Stimulated activated CD4-positive, alpha-beta T cell treated with anti-CD3 and anti-CD28 coated beads, Interleukin-15, amount 100 ng/mL, for 48 hours (primary cell): Measurements from ENCODE around the gene SGCB.
"Not testable (repeated sequence)": the region's sequence is repeated elsewhere in the genome, so short reads cannot be mapped to it uniquely, and the experiment has no call there.

Source experiments
- DNase-seq, 2 donors: peaks; one replicate each; pipeline ENCODE4 v3.0.0-alpha.2; 2020; ENCODE audit warnings: low read depth in 2 of 2

SGCB gene

GRCh38 chr4:52038103-52038912, at the start of gene SGCB:
Gene SGCB (minus strand): TSS chr4:52038299. CDS start chr4:52038259, 40 bp downstream.
- peak; percentile 33 to 65 for DNase-seq

GRCh38 chr4:52086425-52086824, 48.3 kb upstream of the SGCB start:
- DNase-seq, result not testable (repeated sequence)

- DNase-seq, result no peak
Observed at GRCh38 chr4:52081216-52081615, 43.1 kb upstream of the SGCB start.

- DNase-seq, result no peak
Observed at GRCh38 chr4:52079659-52080058, 41.6 kb upstream of the SGCB start.

GRCh38 chr4:52076731-52077130, 38.6 kb upstream of the SGCB start:
- DNase-seq, result no peak

- DNase-seq, result no peak
Observed at GRCh38 chr4:52071791-52072546, 33.9 kb upstream of the SGCB start.

- DNase-seq, result no peak
Observed at GRCh38 chr4:52069571-52069970, 31.5 kb upstream of the SGCB start.

- no peak for DNase-seq
Observed at GRCh38 chr4:52059372-52059771, 21.3 kb upstream of the SGCB start.

GRCh38 chr4:52058275-52058674, 20.2 kb upstream of the SGCB start:
- no peak for DNase-seq

- DNase-seq, result no peak
Observed at GRCh38 chr4:52057196-52057595, 19.1 kb upstream of the SGCB start.

GRCh38 chr4:52054254-52054653, 16.2 kb upstream of the SGCB start:
- no peak for DNase-seq

GRCh38 chr4:52052475-52052780, 14.3 kb upstream of the SGCB start:
- DNase-seq, result no peak

GRCh38 chr4:52051615-52052474, 13.7 kb upstream of the SGCB start:
- DNase-seq, result no peak

- DNase-seq, result no peak
Observed at GRCh38 chr4:52051213-52051614, 13.1 kb upstream of the SGCB start, which contains the start of gene SPATA18. Gene SPATA18 (plus strand): TSS chr4:52051304. CDS start chr4:52051705, 401 bp downstream.

- DNase-seq, result no peak
Observed at GRCh38 chr4:52049266-52049665, 11.2 kb upstream of the SGCB start.

GRCh38 chr4:52045028-52045427, 6.9 kb upstream of the SGCB start:
- no peak for DNase-seq

GRCh38 chr4:52037689-52038102, 403 bp downstream of the SGCB start:
- no peak for DNase-seq

- DNase-seq, result no peak
Observed at GRCh38 chr4:52036886-52037530, 1.1 kb downstream of the SGCB start.

GRCh38 chr4:52035190-52035589, 2.9 kb downstream of the SGCB start:
- no peak for DNase-seq

GRCh38 chr4:52032005-52032404, 6.1 kb downstream of the SGCB start:
- no peak for DNase-seq

GRCh38 chr4:52028970-52029369, 9.1 kb downstream of the SGCB start:
- DNase-seq, result no peak
